H9 (cell line): ENCODE measurements around the gene EPC1. TPM values are rescaled to one million over a fixed set of nuclear protein-coding genes. Genes with fewer than 3 reads are reported as not detected.

Source experiments
- DNase-seq: peaks from one replicate; pipeline ENCODE4 v3.0.0-alpha.2; 2017
- H2AFZ ChIP-seq: one replicate; pipeline ENCODE4 v1.6.1; 2013; ENCODE audit warnings: mild to moderate bottlenecking, low read length, control low read depth, moderate library complexity
- H2AK5ac ChIP-seq: 2 replicates; pipeline ENCODE4 v1.6.1; 2013; ENCODE audit warnings: low read length, control low read depth, mixed read lengths; ENCODE audit not compliant: insufficient read length
- H2BK120ac ChIP-seq: one replicate; pipeline ENCODE4 v1.6.1; 2013; ENCODE audit warnings: low read depth, mild to moderate bottlenecking, low read length, control low read depth, inconsistent platforms; ENCODE audit not compliant: poor library complexity, severe bottlenecking
- H2BK12ac ChIP-seq: 2 replicates; pipeline ENCODE4 v1.6.1; 2013; ENCODE audit warnings: low read length, control low read depth, mixed read lengths, low read depth; ENCODE audit not compliant: insufficient read length
- H2BK15ac ChIP-seq: 2 replicates; pipeline ENCODE4 v1.6.1; 2013; ENCODE audit warnings: low read depth, low read length, control low read depth
- H2BK20ac ChIP-seq: one replicate; pipeline ENCODE4 v1.6.1; 2013; ENCODE audit warnings: low read depth, mild to moderate bottlenecking, low read length, control low read depth, inconsistent platforms; ENCODE audit not compliant: poor library complexity, severe bottlenecking
- H2BK5ac ChIP-seq: 2 replicates; pipeline ENCODE4 v1.6.1; 2013; ENCODE audit warnings: low read length, control low read depth, mixed read lengths; ENCODE audit not compliant: insufficient read length
- H3K14ac ChIP-seq: 2 replicates; pipeline ENCODE4 v1.6.1; 2013; ENCODE audit warnings: low read length, control low read depth; ENCODE audit not compliant: insufficient read depth
- H3K18ac ChIP-seq: 2 replicates; pipeline ENCODE4 v1.6.1; 2013; ENCODE audit warnings: low read depth, mild to moderate bottlenecking, mixed read lengths, low read length, control low read depth; ENCODE audit not compliant: insufficient read length
- H3K23ac ChIP-seq: 2 replicates; pipeline ENCODE4 v1.6.1; 2013; ENCODE audit warnings: low read length, control low read depth, mixed read lengths, low read depth; ENCODE audit not compliant: insufficient read length
- H3K23me2 ChIP-seq: 2 replicates; pipeline ENCODE4 v1.6.1; 2013; ENCODE audit warnings: low read depth, mild to moderate bottlenecking, mixed read lengths, low read length, control low read depth; ENCODE audit not compliant: insufficient read length, poor library complexity, severe bottlenecking
- H3K27ac ChIP-seq: 2 replicates; pipeline ENCODE4 v1.5.1; 2013; ENCODE audit warnings: low read length, control low read depth, mixed read lengths, low read depth; ENCODE audit not compliant: insufficient read length
- H3K27me3 ChIP-seq: 2 replicates; pipeline ENCODE4 v1.6.1; 2013; ENCODE audit warnings: low read length, control low read depth, inconsistent platforms; ENCODE audit not compliant: insufficient read depth
- H3K4ac ChIP-seq: 2 replicates; pipeline ENCODE4 v1.6.1; 2013; ENCODE audit warnings: low read depth, mild to moderate bottlenecking, control low read depth, inconsistent platforms, low read length, moderate library complexity
- H3K4me1 ChIP-seq: 2 replicates; pipeline ENCODE4 v1.6.1; 2013; ENCODE audit warnings: low read length, control low read depth, inconsistent platforms; ENCODE audit not compliant: insufficient read depth
- H3K4me2 ChIP-seq: 2 replicates; pipeline ENCODE4 v1.6.1; 2013; ENCODE audit warnings: low read length, control low read depth, mixed read lengths; ENCODE audit not compliant: insufficient read length, insufficient read depth
- H3K56ac ChIP-seq: 2 replicates; pipeline ENCODE4 v1.6.1; 2013; ENCODE audit warnings: low read depth, mild to moderate bottlenecking, mixed read lengths, low read length, control low read depth; ENCODE audit not compliant: insufficient read length
- H3K79me1 ChIP-seq: 2 replicates; pipeline ENCODE4 v1.6.1; 2013; ENCODE audit warnings: low read depth, mild to moderate bottlenecking, moderate library complexity, low read length, control low read depth, inconsistent platforms; ENCODE audit not compliant: insufficient read depth, poor library complexity, severe bottlenecking
- H3K79me2 ChIP-seq: 2 replicates; pipeline ENCODE4 v1.6.1; 2013; ENCODE audit warnings: low read length, control low read depth, inconsistent platforms; ENCODE audit not compliant: insufficient read depth
- H3K9ac ChIP-seq: 2 replicates; pipeline ENCODE4 v1.6.1; 2013; ENCODE audit warnings: low read length, control low read depth, mixed read lengths; ENCODE audit not compliant: insufficient read length; ENCODE audit errors: extremely low read depth
- H3K9me3 ChIP-seq: one replicate; pipeline ENCODE4 v1.6.1; 2013; ENCODE audit warnings: low read depth, low read length, inconsistent platforms; ENCODE audit not compliant: control insufficient read depth
- H3T11ph ChIP-seq: one replicate; pipeline ENCODE4 v1.6.1; 2013; ENCODE audit warnings: mild to moderate bottlenecking, low read length, control low read depth, inconsistent platforms
- H4K20me1 ChIP-seq: one replicate; pipeline ENCODE4 v1.6.1; 2013; ENCODE audit not compliant: control insufficient read depth, insufficient read length, insufficient read depth
- H4K5ac ChIP-seq: 2 replicates; pipeline ENCODE4 v1.6.1; 2013; ENCODE audit warnings: low read depth, mild to moderate bottlenecking, mixed read lengths, low read length, control low read depth; ENCODE audit not compliant: insufficient read length
- H4K8ac ChIP-seq: replicated peaks from 2 replicates; pipeline ENCODE4 v1.6.1; 2013; ENCODE audit warnings: low read length, control low read depth, mixed read lengths, low read depth; ENCODE audit not compliant: insufficient read length
- H4K91ac ChIP-seq: 2 replicates; pipeline ENCODE4 v1.6.1; 2013; ENCODE audit warnings: low read depth, mild to moderate bottlenecking, moderate library complexity, mixed read lengths, low read length, control low read depth; ENCODE audit not compliant: insufficient read length
- H3K27ac Mint-ChIP-seq, 3 experiments: 2 replicates in 2 of 3; 3 replicates in 1 of 3; pipeline ENCODE4 v1.8.0; 2020 to 2021; ENCODE audit warnings: mixed read lengths in 3 of 3, mild to moderate bottlenecking in 1 of 3, moderate library complexity in 1 of 3
- H3K27me3 Mint-ChIP-seq: 2 replicates; pipeline ENCODE4 v1.8.0; 2021; ENCODE audit warnings: low read depth, mild to moderate bottlenecking, moderate library complexity, mixed read lengths
- H3K36me3 Mint-ChIP-seq, 3 experiments: 2 replicates in 2 of 3; 3 replicates in 1 of 3; pipeline ENCODE4 v1.8.0; 2020 to 2021; ENCODE audit warnings: low read depth in 3 of 3, mixed read lengths in 3 of 3; ENCODE audit not compliant: insufficient read depth in 1 of 3
- H3K4me1 Mint-ChIP-seq, 2 experiments: 2 replicates each; pipeline ENCODE4 v1.8.0; 2020; ENCODE audit warnings: mixed read lengths in 2 of 2
- H3K4me3 Mint-ChIP-seq, 2 experiments: 2 replicates in 1 of 2; 3 replicates in 1 of 2; pipeline ENCODE4 v1.8.0; 2020 to 2021; ENCODE audit warnings: mild to moderate bottlenecking in 2 of 2, mixed read lengths in 2 of 2, moderate library complexity in 1 of 2
- H3K9me3 Mint-ChIP-seq, 2 experiments: 2 replicates in 1 of 2; 3 replicates in 1 of 2; pipeline ENCODE4 v1.8.0; 2020; ENCODE audit warnings: mild to moderate bottlenecking in 2 of 2, mixed read lengths in 2 of 2, moderate library complexity in 1 of 2
- WGBS: extraction: QIAGEN DNeasy Blood & Tissue Kit; methylation state at CpG from one replicate; pipeline ENCODE4 v1.1.7; 2013; ENCODE audit warnings: missing lambda C conversion rate, low lambda C conversion rate, mixed read lengths; ENCODE audit not compliant: insufficient read length; ENCODE audit errors: extremely low coverage; 5-methylcytosine and 5-hydroxymethylcytosine counted together
- total RNA-seq: library from RNA; stranded (reverse); gene quantifications from 2 replicates; pipeline ENCODE4 v1.2.1, GENCODE V29; 2021
- TF ChIP-seq, protein P1 (sequence below): fragments of 200-600 bp; sonication (generic); conservative IDR thresholded peaks from 3 replicates; pipeline ENCODE4 v1.8.0; 2021; ENCODE audit warnings: antibody characterized with exemption, mild to moderate bottlenecking

The EPC1 gene
- total RNA-seq, 1 experiment from 2014 or later = 32.5 TPM

DNA sequence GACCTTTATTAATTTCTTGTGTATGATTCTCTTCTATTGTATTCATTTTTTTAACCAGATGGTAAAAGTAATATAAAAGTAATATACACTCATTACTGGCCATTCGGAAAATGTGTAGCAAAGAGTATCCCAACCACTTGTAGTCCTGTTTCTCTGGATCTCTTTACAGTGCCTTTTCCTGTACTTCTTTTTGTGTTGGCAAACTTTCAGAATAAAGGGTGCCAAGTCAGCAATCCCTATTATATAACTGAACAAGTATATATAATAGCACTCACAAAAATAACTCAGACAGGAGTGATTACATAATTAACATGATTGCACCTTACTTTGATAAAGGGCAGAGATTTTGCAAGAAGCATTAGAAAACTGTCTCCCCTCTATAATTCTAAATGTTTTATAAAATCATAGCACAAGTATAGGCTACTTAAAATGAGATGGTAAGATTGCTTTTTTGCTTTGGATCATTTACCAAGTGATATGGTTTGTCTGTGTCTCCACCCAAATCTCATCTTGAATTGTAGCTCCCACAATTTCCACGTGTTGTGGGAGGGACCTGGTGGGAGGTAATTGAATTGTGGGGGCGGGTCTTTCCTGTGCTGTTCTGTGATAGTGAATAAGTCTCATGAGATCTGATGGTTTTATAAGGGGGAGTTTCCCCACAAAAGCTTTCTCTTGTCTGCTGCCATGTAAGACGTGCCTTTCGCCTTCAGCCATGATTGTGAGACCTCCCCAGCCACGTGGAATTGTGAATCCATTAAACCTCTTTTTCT is 41.5 kb upstream of the EPC1 start:
- TF ChIP-seq, protein P1, sequence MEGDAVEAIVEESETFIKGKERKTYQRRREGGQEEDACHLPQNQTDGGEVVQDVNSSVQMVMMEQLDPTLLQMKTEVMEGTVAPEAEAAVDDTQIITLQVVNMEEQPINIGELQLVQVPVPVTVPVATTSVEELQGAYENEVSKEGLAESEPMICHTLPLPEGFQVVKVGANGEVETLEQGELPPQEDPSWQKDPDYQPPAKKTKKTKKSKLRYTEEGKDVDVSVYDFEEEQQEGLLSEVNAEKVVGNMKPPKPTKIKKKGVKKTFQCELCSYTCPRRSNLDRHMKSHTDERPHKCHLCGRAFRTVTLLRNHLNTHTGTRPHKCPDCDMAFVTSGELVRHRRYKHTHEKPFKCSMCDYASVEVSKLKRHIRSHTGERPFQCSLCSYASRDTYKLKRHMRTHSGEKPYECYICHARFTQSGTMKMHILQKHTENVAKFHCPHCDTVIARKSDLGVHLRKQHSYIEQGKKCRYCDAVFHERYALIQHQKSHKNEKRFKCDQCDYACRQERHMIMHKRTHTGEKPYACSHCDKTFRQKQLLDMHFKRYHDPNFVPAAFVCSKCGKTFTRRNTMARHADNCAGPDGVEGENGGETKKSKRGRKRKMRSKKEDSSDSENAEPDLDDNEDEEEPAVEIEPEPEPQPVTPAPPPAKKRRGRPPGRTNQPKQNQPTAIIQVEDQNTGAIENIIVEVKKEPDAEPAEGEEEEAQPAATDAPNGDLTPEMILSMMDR = no peak
- Histone ChIP-seq H4K91ac (no peak overlapping the region), H3K79me2 (no peaks in the 10 kb centered on the region), H2AFZ (no peak overlapping the region), H3K4me2 (no peak overlapping the region), H3K4me1 (no peaks in the 10 kb centered on the region), H3K9ac (no peak overlapping the region), H3K23me2 (no peaks in the 10 kb centered on the region), H2BK20ac (no peak overlapping the region), H3K27me3 (no peaks in the 10 kb centered on the region), H3K9me3 (no peaks in the 10 kb centered on the region), H2AK5ac (no peak overlapping the region), H4K8ac (no peak overlapping the region), H3K23ac (no peak overlapping the region), H2BK12ac (no peak overlapping the region), H3K27ac (no peak overlapping the region), H3K4ac (no peak overlapping the region), H2BK5ac (no peak overlapping the region), H3K79me1 (no peaks in the 10 kb centered on the region), H4K5ac (no peak overlapping the region), H3K56ac (no peak overlapping the region), H2BK15ac (no peak overlapping the region), H3K18ac (no peak overlapping the region), H2BK120ac (no peak overlapping the region), H4K20me1 (no peaks in the 10 kb centered on the region), H3T11ph (no peak overlapping the region), H3K14ac (no peak overlapping the region)
- no peak overlapping the region for H3K4me3 Mint-ChIP-seq
- peaks cover 4 to 6% of the 10 kb centered on the region in 2 experiments for H3K4me1 Mint-ChIP-seq
- no peaks in the 10 kb centered on the region for H3K9me3 Mint-ChIP-seq
- no peaks in the 10 kb centered on the region for H3K36me3 Mint-ChIP-seq
- no peaks in the 10 kb centered on the region for H3K27me3 Mint-ChIP-seq
- no CpG with 5 or more reads among the region's 6 CpGs for WGBS
- DNase-seq = no peak
- H3K27ac Mint-ChIP-seq = no peak overlapping the region; a peak in 1 of 7 replicates
